ENCODE measurements around the gene OPA3. TPM values are rescaled to one million over a fixed set of nuclear protein-coding genes. Genes with fewer than 3 reads are reported as not detected.
A peak's percentile ranks its signal among the peaks of the same experiment; 100 is the strongest.

OPA3 gene
- total RNA-seq, 1 experiment from 2014 or later = 17.7 TPM

DNA sequence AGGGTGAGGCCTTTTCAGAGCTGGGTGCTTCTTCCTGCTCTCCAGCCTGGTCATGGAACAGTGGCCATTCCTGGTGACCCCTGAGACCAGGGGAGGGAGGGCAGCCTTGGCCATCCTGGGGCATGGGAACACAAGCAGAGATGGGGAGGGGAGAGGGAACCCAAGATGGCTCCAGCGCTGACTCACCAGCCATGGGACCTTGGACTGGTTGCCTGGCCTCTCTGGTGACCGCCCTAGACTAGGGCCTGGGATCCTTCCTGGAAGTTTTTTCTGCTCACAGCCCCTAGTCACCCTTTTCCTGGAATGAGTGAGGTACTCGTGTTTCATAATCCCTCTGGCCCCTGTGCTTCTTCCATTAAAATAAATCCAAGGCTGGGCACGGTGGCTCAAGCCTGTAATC is 3.3 kb upstream of the OPA3 start:
- H3K27ac Mint-ChIP-seq (ENCODE audit: unreplicated experiment) = no peak overlapping the region
- CTCF ChIA-PET = interaction anchor here (0.6 to 1.0 kb wide), 2 partner anchors 51 to 54 kb away, joined by 3 to 4 read pairs; partner anchors contain the start of gene EML2
- peaks cover 13% of the 10 kb centered on the region for H3K27me3 Mint-ChIP-seq (ENCODE audit: insufficient read depth, unreplicated experiment)
- no peak for DNase-seq
- H3K9me3 Mint-ChIP-seq (ENCODE audit: unreplicated experiment) = no peaks in the 10 kb centered on the region
- intact Hi-C loops (cut with micrococcal nuclease; ENCODE audit: unreplicated experiment) = no loop called here
- H3K27me3 ChIP-seq (replicated peaks; ENCODE audit: control insufficient read depth, insufficient read depth, low read length) = no peaks in the 10 kb centered on the region
- H3K4me3 ChIP-seq (ENCODE audit: low read depth, low read length) = no peak overlapping the region
- POLR2A ChIA-PET = no interaction called here
- H3K4me1 ChIP-seq = peaks cover 13% of the 10 kb centered on the region
- H3K4me3 Mint-ChIP-seq (ENCODE audit: unreplicated experiment) = no peak overlapping the region
- peaks cover 9% of the 10 kb centered on the region for H3K4me1 Mint-ChIP-seq (ENCODE audit: low read depth, unreplicated experiment)
- TF ChIP-seq, protein P1, sequence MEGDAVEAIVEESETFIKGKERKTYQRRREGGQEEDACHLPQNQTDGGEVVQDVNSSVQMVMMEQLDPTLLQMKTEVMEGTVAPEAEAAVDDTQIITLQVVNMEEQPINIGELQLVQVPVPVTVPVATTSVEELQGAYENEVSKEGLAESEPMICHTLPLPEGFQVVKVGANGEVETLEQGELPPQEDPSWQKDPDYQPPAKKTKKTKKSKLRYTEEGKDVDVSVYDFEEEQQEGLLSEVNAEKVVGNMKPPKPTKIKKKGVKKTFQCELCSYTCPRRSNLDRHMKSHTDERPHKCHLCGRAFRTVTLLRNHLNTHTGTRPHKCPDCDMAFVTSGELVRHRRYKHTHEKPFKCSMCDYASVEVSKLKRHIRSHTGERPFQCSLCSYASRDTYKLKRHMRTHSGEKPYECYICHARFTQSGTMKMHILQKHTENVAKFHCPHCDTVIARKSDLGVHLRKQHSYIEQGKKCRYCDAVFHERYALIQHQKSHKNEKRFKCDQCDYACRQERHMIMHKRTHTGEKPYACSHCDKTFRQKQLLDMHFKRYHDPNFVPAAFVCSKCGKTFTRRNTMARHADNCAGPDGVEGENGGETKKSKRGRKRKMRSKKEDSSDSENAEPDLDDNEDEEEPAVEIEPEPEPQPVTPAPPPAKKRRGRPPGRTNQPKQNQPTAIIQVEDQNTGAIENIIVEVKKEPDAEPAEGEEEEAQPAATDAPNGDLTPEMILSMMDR (IDR thresholded peaks at IDR 0.05; ENCODE audit: insufficient read depth in 1 of 2, low read depth in 1 of 2, low read length in 1 of 2, severe bottlenecking in 1 of 2, unreplicated experiment in 1 of 2) = no peak
- BruUV-seq (replicated peaks) = no TSS peak
- peaks cover 25% of the 10 kb centered on the region for H3K36me3 Mint-ChIP-seq (ENCODE audit: insufficient read depth, unreplicated experiment)
- H3K9me3 ChIP-seq = peaks cover 4% of the 10 kb centered on the region; the same call in 1 of the 2 replicates
- H3K36me3 ChIP-seq (ENCODE audit: control insufficient read depth, insufficient read depth, low read length) = no peaks in the 10 kb centered on the region

DNA sequence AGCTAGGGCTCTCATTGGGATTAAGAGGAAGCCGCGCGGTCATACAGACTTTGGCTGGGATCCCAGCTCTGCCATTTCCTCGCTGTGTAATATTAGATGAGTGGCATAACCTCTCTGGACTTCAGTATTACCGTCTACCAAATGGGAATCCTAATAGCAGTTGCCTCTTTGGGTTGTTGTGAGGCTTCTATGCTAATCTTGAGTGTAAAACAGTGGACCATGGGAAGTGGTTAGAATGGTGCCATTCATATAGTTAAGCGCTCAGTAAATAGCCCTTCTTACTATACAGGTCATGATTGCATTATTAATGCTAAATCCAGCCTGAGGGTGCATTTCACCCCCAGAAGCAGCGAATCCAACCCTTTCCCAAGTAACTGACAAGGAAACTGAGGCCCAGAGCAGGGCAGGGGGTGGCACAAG is 566 bp upstream of the OPA3 start:
- no peak for DNase-seq
- Histone ChIP-seq H3K4me1 (peaks cover 9% of the 10 kb centered on the region), H3K4me3 (ENCODE audit: low read depth, low read length) (peak overlapping the region; percentile 91), H3K27me3 (replicated peaks; ENCODE audit: control insufficient read depth, insufficient read depth, low read length) (no peaks in the 10 kb centered on the region), H3K9me3 (peaks cover 4% of the 10 kb centered on the region; the same call in 1 of the 2 replicates), H3K36me3 (ENCODE audit: control insufficient read depth, insufficient read depth, low read length) (no peaks in the 10 kb centered on the region)
- Mint-ChIP-seq H3K4me3 (ENCODE audit: unreplicated experiment) (peak overlapping the region; percentile 89), H3K27me3 (ENCODE audit: insufficient read depth, unreplicated experiment) (peaks cover 7% of the 10 kb centered on the region), H3K27ac (ENCODE audit: unreplicated experiment) (peak overlapping the region; percentile 96), H3K36me3 (ENCODE audit: insufficient read depth, unreplicated experiment) (peaks cover 25% of the 10 kb centered on the region), H3K4me1 (ENCODE audit: low read depth, unreplicated experiment) (peaks cover 10% of the 10 kb centered on the region), H3K9me3 (ENCODE audit: unreplicated experiment) (no peaks in the 10 kb centered on the region)
- intact Hi-C loops (cut with micrococcal nuclease; ENCODE audit: unreplicated experiment) = loop anchor here (2.0 kb wide), 1 partner anchor 108 kb away; the partner anchor contains the start of gene QPCTL
- POLR2A ChIA-PET = interaction anchor here (1.4 to 1.9 kb wide), 3 partner anchors 56 to 107 kb away, joined by 8 to 11 read pairs (median 9); partner anchors contain the start of genes QPCTL and SNRPD2
- CTCF ChIA-PET = interaction anchor here (1.4 to 2.4 kb wide), 3 partner anchors 14 to 57 kb away, joined by 5 to 33 read pairs (median 7); no protein-coding TSS in a partner anchor
- BruUV-seq (replicated peaks) = no TSS peak
- TF ChIP-seq, protein P1 (IDR thresholded peaks at IDR 0.05; ENCODE audit: insufficient read depth in 1 of 2, low read depth in 1 of 2, low read length in 1 of 2, severe bottlenecking in 1 of 2, unreplicated experiment in 1 of 2) = no peak

DNA sequence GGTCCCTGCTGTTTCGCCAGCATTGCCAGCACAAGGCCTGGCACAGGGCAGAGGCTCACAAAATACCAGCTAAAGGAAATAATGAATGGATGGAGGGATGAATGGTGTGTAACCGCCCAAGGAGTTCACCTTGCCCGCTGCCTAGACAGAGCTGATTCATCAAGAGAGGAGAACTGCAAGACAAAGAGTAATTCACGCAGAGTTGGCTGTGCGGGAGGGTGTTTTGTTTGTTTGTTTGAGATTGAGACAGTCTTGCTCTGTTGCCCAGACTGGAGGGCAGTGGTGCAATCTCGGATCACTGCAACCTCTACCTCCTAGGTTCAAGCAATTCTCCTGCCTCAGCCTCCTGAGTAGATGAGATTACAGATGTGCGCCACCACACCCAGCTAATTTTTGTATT is 3.0 kb downstream of the OPA3 start:
- no peak for DNase-seq
- Mint-ChIP-seq H3K27me3 (ENCODE audit: insufficient read depth, unreplicated experiment) (no peaks in the 10 kb centered on the region), H3K9me3 (ENCODE audit: unreplicated experiment) (no peaks in the 10 kb centered on the region), H3K4me3 (ENCODE audit: unreplicated experiment) (no peak overlapping the region), H3K36me3 (ENCODE audit: insufficient read depth, unreplicated experiment) (peaks cover 25% of the 10 kb centered on the region), H3K4me1 (ENCODE audit: low read depth, unreplicated experiment) (peaks cover 34% of the 10 kb centered on the region), H3K27ac (ENCODE audit: unreplicated experiment) (no peak overlapping the region)
- peaks cover 30% of the 10 kb centered on the region for H3K4me1 ChIP-seq
- intact Hi-C loops (cut with micrococcal nuclease; ENCODE audit: unreplicated experiment) = loop anchor here (5.0 kb wide), 1 partner anchor 761 kb away; no protein-coding TSS in a partner anchor
- ChIA-PET CTCF (no interaction called here), POLR2A (interaction anchor here (0.9 kb wide), 1 partner anchor 53 kb away, joined by 10 read pairs; no protein-coding TSS in a partner anchor)
- H3K27me3 ChIP-seq (replicated peaks; ENCODE audit: control insufficient read depth, insufficient read depth, low read length) = no peaks in the 10 kb centered on the region
- no peak overlapping the region for H3K4me3 ChIP-seq (ENCODE audit: low read depth, low read length)
- TF ChIP-seq, protein P1 (IDR thresholded peaks at IDR 0.05; ENCODE audit: insufficient read depth in 1 of 2, low read depth in 1 of 2, low read length in 1 of 2, severe bottlenecking in 1 of 2, unreplicated experiment in 1 of 2) = no peak
- H3K36me3 ChIP-seq (ENCODE audit: control insufficient read depth, insufficient read depth, low read length) = no peaks in the 10 kb centered on the region
- peaks cover 4% of the 10 kb centered on the region; the same call in 1 of the 2 replicates for H3K9me3 ChIP-seq
- no TSS peak for BruUV-seq (replicated peaks)

Data from Caco-2 (cell line).